Frontal cortex (tissue), 4 donors: ENCODE results near the gene BBLN. TPM values are rescaled to one million over a fixed set of nuclear protein-coding genes. Genes with fewer than 3 reads are reported as not detected.

ENCODE experiments used
- DNase-seq, 2 donors: peaks; one replicate each; pipeline ENCODE4 v3.0.0; 2012; ENCODE audit warnings: low spot score in 2 of 2
- FAIRE-seq: peaks from 2 replicates; lab custom pipeline; 2012; peaks lifted over from hg19 to GRCh38; lab: Jason Lieb, UNC
- total RNA-seq: library from RNA; depleted of rRNA; stranded (reverse); fragments of >200 nt; gene quantifications from one replicate; pipeline ENCODE4 v1.2.3, GENCODE V29; 2014
- donor health status: control.
- donor health status: control.
- donor health status: control.

The BBLN gene
- total RNA-seq, 1 donor from 2014 or later, result 55.4 TPM

GRCh38 chr9:128182893-128183588, 23.0 kb downstream of the BBLN start:
- FAIRE-seq, result no peak
- no peak for DNase-seq

DNA sequence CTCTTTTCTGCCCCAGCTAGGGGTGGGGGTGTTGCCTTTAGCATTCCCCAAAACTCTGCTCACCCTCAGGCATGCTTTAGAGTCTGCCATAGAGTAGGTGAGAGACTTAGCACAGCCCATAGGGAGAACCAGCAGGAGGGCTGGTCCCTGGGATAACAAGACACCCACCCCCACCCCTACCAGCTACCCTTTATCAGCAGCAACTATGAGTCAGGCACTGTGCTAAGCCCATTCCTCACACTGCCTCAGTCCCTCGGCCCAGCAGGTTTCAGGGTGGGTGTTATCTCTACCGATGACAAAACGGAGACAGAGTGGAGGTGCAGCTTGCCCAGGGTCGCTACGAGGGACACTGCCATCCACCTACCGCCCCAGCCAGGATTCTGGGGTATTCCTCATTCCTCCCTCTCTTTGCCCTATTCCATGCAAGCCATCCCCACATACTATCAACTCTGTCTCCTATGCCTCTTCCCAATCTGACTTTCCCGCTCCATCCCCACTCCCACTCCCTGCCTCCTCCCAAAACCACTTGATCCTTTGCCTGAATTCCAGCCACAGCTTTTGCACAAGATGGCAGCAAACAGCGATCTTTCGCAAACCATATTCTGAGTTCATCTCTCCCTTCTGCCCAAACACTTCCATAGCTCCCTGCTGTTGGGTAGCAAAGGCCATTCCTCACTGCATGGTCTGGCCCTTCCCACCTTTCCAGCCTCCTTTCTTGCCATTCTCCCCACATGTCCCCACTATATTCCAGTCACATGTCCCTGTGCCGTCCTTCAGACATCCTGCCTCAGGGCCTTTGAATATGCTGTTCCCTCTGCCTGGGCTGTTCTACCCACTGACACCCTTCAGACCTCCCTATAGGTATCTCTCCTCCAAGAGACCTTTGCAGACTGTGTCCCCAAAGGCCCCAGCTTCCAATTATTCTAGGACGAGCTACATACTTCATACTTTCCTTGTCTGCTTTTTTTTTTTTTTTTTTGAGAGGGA, 26.2 kb downstream of the BBLN start:
- DNase-seq (no peak), FAIRE-seq (no peak)

DNA sequence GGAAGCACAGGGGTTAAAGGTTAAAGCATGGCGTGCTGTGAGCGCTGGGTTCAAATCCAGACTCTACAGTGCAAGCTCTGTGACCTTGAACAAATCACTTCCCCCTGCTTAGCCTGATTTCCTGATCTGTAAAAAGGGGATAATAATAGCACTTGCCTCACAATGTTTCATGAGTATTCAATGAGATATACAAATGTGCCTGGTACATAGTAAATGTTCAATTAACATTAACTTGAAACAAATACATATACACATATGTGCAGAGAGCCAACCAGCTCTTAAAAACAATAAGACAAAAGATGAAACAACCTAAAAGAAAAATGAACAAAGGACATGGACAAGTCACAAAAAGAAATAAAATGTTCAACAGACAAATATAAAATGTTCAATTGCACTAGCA, 27.3 kb downstream of the BBLN start:
- no peak for FAIRE-seq

DNA sequence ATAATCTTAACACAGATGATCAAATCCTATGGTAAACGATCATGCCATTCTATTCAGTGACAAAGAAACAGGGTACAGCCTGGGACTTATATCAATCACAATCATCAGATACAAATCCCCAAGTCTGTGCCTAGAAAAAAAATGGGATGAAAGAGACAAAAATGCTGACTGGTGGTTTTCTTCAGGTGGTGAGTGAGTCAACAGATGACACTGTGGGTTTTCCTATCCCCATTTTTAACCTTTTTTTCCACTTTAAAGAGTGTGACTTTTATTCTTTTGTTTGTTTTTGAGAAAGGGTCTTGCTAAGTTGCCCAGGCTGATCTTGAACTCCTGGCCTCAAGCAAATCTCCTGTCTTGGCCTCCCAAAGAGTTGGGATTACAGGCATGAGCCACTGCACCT, 28.1 kb downstream of the BBLN start:
- no peak for FAIRE-seq
- DNase-seq, result no peak

More for the DNA sequence above, 27.3 kb downstream of the BBLN start:
- no peak for DNase-seq

GRCh38 chr9:128190013-128190412, 29.9 kb downstream of the BBLN start:
- DNase-seq (no peak), FAIRE-seq (no peak)

- DNase-seq (no peak), FAIRE-seq (no peak)
Observed at GRCh38 chr9:128190516-128191405, 30.7 kb downstream of the BBLN start.

DNA sequence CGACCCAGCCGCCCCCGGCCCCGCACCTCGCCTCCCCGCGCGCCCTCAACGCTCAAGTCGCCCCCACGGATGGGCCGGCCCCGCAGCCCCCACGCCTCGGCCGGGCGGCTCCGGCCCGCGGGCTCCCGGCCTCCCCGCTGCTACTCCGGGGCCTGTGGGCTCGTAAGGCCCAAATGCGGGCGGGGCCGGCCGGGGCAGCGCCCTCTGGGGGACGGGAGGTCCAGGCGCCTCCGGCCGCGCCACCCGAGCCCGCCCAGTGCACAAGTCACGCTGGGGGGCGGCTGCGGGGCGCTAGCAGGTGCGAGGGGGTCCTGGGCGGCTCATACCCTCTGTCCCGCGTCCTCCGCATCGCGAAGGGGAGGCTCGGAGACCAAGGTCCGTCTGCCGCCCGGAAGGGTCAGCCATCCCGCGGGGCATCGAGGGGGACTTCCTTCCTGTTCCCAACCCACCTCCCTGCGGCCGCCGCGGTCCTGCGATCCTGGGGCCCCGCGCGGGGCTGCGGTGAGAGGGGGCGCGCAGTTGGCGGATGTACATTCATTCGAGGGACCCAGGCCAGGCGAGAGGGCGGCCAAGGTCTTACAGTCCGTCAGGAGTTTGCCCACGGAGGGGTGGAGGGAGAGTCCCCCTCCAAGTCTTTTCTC, 31.5 kb downstream of the BBLN start, which contains the start of gene CIZ1:
TSS of gene CIZ1 (minus strand) at position 167 of the 641 bp plus-strand sequence. CDS start 715 bp downstream, outside the sequence.
- DNase-seq (peak; percentile 89 to 93), FAIRE-seq (no peak)

DNA sequence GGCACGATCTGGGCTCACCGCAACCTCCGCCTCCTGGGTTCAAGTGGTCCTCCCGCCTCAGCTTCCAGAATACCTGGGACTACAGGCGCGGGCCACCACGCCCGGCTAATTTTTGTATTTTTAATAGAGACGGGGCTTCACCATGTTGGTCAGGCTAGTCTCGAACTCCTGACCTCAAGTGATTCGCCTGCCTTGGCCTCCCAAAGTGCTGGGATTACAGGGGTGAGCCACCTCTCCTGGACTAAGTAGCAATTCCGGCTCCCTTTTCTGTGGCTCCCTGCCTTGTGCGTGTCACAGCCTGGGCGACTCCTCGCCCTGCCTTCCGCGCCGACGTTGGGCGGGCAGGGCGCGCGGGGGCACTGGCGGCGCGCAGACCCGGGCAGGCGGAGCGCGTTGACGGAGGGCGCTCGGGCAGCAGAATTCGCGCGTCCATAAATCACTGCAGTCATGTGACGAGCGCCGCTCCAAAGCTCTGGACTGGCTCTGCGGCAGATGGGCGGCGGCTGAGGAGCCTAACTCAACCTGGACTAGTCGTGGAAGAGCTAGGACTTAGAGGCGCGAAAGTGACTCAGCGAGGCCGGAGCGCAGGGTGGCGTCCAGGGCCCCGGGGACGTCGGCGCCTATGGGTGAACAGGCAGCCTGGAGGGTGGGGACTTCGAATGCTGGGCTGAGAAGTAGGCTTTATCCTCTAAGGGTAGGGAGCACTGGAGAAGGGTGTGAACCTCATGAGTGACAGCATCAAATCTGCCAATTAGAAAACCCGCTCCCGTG, 32.7 kb downstream of the BBLN start:
- FAIRE-seq, result no peak
- peak; percentile 49 to 69 for DNase-seq

DNA sequence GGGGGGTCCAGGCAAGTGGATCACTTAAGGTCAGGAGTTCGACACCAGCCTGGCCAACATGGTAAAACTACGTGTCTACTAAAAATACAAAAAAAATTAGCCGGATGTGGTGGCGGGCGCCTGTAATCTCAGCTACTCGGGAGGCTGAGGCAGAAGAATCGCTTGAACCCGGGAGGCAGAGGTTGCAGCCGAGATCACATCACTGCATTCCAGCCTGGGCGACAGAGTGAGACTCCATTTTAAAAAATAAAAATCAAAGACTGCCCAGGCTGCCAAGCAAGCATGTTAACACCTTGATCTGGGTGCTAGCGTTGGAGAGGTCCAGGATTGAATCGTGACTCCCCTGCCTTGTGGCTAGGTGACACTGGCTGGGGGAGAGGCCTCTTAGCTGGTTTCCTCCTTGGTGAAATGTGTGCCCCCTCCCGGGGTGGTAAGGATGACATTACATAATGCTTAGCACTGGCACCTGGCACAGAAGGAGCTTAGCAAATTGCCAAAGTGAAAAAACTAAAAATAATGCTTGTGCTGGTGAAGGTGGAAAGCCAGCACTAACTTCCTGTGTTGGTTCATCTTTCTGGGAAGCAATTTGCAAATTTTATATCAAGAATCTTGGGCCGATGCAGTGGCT, 33.5 kb downstream of the BBLN start:
- FAIRE-seq, result no peak

DNA sequence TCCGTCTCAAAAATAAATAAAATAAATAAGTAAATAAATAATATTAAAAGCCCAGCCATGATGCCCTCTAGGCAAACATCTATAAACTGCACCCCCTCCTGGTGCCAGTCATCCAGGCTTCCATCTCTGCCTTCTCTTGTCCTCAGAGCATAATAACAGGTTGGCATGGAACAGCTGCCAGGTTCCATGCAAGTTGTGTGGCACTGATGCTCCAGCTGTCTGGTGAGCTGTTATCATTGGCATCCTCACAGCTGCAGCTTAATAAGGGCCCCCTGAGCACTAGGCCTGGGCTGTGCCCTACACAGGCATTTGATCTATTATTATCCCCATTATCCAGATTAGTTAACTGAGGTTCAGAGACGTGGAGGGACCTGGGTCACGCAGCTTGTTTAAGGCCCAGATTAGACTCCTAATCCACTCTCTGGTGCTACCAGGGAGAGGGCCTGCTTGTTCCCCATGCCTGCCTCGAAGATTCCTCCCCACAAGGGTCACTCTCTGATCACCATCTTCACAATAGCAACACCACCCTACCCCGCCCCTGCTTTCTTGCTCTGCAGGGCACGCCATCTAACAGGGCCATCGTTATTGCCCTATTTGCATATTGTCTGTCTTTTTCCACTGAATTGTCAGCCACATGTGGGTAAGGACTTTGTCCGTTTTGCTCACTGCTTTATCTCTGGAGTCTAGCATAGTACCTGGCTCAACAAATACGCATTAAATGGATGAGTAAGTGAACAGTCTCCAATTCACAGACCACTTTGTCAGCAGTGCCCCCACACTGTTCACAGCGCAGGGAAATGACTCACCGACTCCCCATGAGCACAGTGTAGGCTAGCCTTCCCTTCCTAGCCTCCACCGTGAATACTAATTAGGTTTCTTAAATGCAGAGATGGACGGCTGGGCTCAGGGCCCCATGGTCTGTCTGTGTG, 41.6 kb downstream of the BBLN start:
- DNase-seq (no peak), FAIRE-seq (no peak)

More for the DNA sequence above, 33.5 kb downstream of the BBLN start:
- DNase-seq, result no peak

DNA sequence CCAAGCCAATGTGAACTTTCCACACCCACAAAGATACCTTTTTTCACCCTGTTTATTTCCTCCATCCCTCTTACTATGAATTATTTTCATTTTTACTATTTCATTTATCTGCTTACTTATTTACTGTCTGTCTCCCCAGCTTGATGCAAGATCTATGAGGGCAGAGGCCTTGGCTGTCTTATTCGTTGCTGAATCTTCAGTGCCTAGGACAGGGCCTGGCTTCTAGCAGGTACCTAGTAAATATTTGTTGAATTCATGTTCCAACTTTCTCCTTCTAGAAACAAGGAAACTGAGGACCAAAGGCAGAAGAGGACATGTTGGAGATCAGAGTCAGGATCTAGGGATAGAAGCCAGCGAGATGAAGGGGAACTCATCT, 42.6 kb downstream of the BBLN start:
- FAIRE-seq (no peak), DNase-seq (no peak)

DNA sequence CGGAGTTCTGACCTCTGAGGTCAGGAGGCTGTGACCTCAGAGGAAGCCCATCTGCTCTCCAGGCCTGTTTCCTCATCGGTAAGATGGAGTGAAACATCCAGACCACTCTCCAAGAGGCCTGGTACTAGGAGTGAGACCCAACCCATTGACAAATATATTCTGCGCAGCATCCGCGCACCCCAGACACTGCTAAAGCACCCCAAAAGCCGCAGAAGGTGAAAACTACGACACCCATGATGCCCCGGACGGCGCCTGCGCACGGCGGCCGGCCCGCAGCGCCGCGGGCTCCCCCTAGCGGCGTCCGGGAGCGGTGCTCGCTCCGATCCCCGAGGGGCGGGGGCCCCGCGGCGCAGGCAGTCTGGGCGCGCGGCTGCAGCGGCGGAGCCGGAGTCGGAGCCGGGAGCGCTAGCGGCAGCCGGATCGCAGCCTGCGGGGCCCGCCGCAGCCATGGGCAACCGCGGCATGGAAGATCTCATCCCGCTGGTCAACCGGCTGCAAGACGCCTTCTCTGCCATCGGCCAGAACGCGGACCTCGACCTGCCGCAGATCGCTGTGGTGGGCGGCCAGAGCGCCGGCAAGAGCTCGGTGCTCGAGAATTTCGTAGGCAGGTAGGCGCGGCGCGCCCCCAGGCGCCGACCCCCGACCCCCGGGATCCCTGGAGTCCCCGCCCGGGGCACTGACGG, 43.1 kb downstream of the BBLN start, which contains the start of gene DNM1:
TSS of gene DNM1 (plus strand) at position 356 of the 683 bp plus-strand sequence. CDS start at position 448, 92 bp downstream.
- no peak for FAIRE-seq
- peak; percentile 97 to 98 for DNase-seq

DNA sequence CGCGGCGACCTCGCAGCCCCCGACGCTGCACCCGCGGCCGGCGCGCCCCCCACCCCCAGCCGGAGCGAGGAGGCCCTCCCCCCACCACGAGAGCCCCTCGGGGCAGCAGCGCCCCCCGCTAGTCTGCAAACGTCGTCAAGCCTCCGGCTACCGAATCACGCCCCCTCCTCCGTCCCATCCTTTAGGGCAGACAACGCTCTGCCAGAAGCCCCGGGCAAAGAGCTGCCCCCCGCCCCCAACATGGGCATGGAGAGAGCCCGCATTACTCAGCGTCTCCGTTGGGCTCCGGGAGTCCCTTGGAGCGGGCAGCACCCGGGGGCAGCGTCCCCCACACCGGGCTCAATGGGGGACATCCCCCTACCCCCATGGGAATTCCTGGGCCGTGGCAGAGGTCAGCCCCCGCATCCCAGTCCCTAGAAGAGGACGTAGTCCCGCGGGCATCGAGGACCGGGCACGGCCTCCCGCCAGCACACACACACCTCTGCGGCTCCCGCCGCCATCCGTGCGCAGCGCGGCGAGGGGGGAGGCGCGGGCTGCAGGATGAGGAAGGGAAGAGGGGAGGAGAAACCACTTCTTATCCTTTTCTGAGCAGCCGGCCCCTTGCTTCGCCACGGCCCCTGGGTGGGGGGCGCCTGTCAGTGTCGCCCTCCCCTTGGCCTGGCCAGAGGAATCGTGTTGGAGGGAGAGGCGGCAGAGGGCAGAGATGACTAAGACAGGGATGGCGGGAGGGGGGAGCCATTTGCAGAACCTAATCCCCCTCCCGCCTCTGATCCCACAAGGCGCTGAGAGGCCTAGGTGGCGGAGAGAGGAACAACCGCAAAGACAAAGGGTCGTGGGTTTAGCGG, 43.9 kb downstream of the BBLN start:
- no peak for FAIRE-seq
- DNase-seq, result peak; percentile 54 to 60

DNA sequence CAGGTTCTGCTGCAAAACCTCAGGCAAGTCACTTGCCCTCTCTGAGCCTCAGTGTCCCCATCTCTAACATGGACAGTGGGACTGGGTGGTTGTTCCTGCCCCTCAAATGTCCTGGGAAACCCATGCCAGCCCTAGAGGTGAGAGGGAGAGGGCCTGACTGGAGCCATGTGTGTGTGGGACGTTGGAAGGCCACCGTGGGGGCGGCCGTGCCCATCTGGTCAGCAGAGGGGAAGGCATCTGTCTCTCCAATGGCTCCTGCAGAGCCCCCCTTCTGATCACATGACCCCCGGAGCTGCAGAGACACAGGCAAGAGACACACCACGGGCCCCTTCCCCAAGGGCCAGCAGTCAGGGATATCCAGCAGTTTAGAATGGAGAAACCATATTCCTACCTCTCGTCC, 44.8 kb downstream of the BBLN start:
- no peak for FAIRE-seq
- no peak for DNase-seq

- DNase-seq, result no peak
- FAIRE-seq, result no peak
Observed at GRCh38 chr9:128205296-128205944, 45.4 kb downstream of the BBLN start.
